ENCODE measurements around the gene SPEF1.

Gene SPEF1

DNA sequence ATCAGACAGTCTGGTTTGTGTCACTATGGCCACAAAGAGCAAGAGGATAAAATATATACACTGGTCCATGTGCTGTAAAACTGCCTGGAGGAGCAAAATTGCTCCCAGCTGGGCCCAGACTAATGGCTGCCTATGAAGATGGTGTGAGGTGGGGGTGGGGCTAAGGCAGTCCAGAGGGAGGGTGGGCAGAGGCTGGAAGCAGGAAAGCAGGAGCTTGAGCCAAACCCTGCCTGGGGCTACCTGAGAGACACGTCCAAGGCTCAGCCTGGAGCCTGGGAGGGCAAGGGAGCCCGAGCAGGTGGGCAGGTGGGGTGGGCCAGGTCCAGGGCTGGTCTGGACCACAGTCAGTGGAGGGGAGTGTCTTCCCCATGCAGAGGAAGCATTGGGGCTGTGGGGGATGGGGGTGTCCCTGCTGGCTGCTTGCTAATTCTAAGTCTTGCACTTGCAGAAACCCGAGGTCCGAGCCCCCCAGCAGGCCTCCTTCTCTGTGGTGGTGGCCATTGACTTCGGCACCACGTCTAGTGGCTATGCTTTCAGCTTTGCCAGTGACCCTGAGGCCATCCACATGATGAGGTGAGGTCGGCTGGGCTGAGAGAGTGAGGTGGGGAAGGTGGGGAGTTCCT lies 39.3 kb downstream of the SPEF1 start:
- Histone ChIP-seq H3K4me3 (no peak overlapping the region), H3K4me1 (no peaks in the 10 kb centered on the region), H3K27me3 (peaks cover 0 to 20% of the 10 kb centered on the region in 2 donors), H3K36me3 (no peaks in the 10 kb centered on the region), H3K27ac (no peak overlapping the region), H3K9me3 (no peaks in the 10 kb centered on the region)
- TF ChIP-seq, protein P1, sequence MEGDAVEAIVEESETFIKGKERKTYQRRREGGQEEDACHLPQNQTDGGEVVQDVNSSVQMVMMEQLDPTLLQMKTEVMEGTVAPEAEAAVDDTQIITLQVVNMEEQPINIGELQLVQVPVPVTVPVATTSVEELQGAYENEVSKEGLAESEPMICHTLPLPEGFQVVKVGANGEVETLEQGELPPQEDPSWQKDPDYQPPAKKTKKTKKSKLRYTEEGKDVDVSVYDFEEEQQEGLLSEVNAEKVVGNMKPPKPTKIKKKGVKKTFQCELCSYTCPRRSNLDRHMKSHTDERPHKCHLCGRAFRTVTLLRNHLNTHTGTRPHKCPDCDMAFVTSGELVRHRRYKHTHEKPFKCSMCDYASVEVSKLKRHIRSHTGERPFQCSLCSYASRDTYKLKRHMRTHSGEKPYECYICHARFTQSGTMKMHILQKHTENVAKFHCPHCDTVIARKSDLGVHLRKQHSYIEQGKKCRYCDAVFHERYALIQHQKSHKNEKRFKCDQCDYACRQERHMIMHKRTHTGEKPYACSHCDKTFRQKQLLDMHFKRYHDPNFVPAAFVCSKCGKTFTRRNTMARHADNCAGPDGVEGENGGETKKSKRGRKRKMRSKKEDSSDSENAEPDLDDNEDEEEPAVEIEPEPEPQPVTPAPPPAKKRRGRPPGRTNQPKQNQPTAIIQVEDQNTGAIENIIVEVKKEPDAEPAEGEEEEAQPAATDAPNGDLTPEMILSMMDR (IDR thresholded peaks at IDR 0.05): no peak
- intact Hi-C loops (cut with DNase I; ENCODE audit: low total_unique reads): no loop called here
- DNase-seq: no peak

DNA sequence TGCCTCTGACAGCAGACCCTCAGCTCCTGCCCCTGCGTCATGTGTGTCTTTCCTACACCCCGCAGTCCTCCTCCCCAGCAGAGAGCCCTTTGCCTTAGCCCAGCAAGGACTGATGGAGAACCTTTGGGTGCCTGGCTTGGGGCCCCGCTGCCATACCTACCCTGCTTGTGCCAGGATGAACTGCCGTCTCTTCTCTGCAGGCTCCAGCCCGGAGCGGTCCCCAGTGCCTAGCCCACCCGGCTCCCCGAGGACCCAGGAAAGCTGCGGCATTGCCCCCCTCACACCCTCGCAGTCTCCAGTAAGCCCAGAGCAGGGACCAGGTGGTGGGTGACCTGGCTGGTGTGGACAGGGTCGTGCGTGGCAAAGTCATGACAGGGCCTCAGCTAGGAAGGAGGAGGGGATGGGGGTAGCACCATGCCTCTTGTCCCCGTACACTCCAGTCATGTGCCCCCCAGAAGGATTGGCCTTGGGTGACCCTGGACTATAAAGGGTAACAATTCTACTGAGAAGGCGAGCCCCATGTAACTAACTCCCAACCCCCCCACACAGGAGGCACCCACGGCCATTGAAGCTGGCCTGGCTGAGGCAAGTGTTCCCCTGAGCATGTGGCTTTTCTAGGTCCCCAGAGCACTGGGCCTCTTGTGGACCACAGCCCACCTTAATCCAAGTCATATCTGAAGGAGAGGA lies 40.5 kb downstream of the SPEF1 start:
- no peaks in the 10 kb centered on the region for H3K36me3 ChIP-seq

DNA sequence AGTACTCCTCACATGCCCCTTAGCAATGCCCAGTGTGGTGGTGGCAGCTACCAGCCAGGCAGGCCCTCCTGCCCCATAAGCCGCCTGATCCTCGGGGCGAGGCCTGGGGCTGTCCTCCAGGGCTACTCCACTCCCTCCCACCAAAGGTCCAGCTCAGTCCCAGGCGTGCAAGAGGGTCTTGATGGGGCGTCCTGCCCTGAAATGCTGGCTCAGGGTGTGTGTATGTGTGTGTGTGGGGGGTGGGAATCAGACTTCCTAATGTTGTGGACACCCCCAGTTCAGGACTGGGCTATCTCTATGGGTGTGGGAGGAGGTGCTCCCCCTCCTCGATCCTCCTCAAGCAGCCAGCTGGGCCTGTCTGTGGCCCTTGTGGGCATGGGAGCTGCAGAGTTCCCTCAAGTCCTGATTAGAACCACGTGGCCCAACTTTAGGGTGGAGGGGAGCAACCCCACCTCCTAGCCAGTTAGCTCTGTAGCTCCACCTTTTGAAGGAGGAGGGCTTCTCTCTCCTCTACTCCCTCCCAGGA lies 41.3 kb downstream of the SPEF1 start:
- Histone ChIP-seq H3K27me3 (peaks cover 0 to 6% of the 10 kb centered on the region in 2 donors), H3K36me3 (no peaks in the 10 kb centered on the region), H3K27ac (no peak overlapping the region), H3K4me1 (no peaks in the 10 kb centered on the region), H3K9me3 (no peaks in the 10 kb centered on the region), H3K4me3 (no peak overlapping the region)
- DNase-seq: no peak
- intact Hi-C loops (cut with DNase I; ENCODE audit: low total_unique reads): no loop called here
- TF ChIP-seq, protein P1 (IDR thresholded peaks at IDR 0.05): no peak

More for the DNA sequence above, 40.5 kb downstream of the SPEF1 start:
- no peaks in the 10 kb centered on the region for H3K4me1 ChIP-seq
- TF ChIP-seq, protein P1 (IDR thresholded peaks at IDR 0.05): no peak
- H3K27me3 ChIP-seq: peaks cover 0 to 13% of the 10 kb centered on the region in 2 donors
- no peak overlapping the region for H3K27ac ChIP-seq
- intact Hi-C loops (cut with DNase I; ENCODE audit: low total_unique reads): no loop called here
- H3K9me3 ChIP-seq: no peaks in the 10 kb centered on the region
- no peak for DNase-seq
- no peak overlapping the region for H3K4me3 ChIP-seq

DNA sequence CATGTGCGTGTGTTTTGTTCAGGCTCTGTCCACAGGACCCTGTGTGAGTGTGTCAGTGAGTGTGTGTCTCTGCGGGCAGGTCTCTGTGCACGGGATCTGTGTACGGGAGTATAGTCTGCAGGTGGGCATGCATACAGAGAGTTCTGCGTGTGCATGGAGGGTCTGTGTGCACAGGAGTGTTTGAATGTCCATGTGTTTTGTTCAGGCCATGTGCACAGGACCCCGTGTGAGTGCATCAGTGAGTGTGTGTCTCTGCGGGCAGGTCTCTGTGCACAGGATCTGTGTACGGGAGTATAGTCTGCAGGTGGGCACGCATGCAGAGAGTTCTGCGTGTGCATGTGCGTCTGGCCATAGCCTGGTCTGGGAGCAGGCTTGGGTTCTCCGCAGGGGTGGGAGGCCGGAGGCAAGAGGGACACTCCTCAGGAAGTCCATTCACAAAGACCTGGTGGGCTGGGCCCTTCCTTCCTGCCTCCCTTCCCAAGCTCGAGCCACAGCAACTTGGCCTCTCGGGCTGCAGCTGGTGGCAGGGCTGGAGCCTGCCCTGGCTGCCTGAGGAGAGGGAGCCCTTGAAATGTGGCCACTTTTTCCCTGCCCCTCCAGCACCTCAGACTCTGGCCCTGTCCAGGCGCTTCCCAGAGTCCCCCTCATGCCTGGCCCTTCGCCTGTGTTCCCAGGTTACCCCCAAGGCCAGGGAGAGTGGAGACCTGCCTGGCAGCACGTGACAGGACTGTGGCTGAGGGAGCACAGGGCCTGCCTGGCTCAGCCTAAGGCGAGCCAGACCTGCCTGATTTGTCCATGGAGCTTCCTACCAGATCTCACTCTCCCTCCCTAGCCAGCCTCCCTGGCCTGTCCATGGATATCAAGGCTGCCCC lies 42.0 kb downstream of the SPEF1 start:
- Histone ChIP-seq H3K27ac (no peak overlapping the region), H3K36me3 (no peaks in the 10 kb centered on the region), H3K27me3 (peaks cover 0 to 2% of the 10 kb centered on the region in 2 donors), H3K4me1 (no peaks in the 10 kb centered on the region), H3K4me3 (no peak overlapping the region), H3K9me3 (no peaks in the 10 kb centered on the region)
- intact Hi-C loops (cut with DNase I; ENCODE audit: low total_unique reads): no loop called here
- TF ChIP-seq, protein P1 (IDR thresholded peaks at IDR 0.05): no peak
- no peak for DNase-seq

DNA sequence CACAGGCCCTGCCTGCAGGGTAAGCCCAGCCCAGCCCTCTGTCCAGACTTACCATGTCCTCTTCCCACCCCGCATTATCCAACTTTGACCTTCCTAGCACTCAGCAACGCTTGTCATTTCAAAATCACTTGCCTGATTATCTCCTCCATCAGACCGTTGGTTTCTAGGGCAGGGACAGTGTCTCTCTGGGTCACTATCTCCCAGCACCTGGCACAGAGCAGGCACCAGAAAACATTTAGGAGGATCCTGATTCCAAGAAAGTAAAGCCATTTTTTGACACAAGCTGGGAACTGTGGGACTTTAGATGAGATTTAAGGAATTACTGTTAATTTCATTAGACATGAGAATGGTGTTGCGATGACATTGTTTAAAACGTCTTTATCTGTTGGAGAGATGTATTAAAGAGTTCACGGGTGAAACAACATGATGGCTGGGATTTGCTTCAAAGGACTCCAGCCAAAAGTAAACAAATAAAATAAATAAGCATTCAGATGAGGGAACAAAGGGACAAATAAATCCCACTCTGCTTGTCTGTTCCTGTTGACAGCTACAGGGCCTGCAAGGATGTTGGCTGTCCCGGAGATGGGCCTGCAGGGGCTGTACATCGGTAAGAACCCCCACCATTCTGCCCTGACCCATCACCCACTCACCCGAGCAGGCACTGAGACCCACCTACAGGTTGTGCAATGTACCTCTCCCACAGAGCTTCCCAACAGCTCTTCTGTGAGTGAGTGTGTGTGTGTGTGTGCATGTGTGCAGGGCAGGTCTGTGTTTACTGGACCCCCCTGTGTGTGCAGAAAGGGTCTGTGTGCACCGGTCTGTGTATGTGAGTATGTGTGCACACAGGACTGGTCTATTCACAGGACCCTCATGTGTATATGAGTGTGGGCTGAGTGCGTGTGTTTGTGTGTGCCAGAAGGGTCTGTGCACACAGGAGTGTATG lies 42.9 kb downstream of the SPEF1 start:
- no peaks in the 10 kb centered on the region for H3K9me3 ChIP-seq
- H3K27me3 ChIP-seq: peaks cover 0 to 5% of the 10 kb centered on the region in 2 donors
- H3K4me1 ChIP-seq: no peaks in the 10 kb centered on the region
- H3K4me3 ChIP-seq: no peak overlapping the region
- H3K27ac ChIP-seq: no peak overlapping the region
- no peak for DNase-seq
- TF ChIP-seq, protein P1 (IDR thresholded peaks at IDR 0.05): no peak
- H3K36me3 ChIP-seq: no peaks in the 10 kb centered on the region
- intact Hi-C loops (cut with DNase I; ENCODE audit: low total_unique reads): no loop called here

All from tibial artery (tissue), 4 donors.